Measurements from ENCODE around the gene EGFL8. TPM values are rescaled to one million over a fixed set of nuclear protein-coding genes. Genes with fewer than 3 reads are reported as not detected.

Gene EGFL8
- total and polyA plus RNA-seq, 9 of the 15 experiments (the other 6 are each of a cell fraction or from before 2014, with no cell fraction given): 2.2 to 47.4 (median 14.2) TPM

GRCh38 chr6:32167761-32168262 is 3.4 kb downstream of the EGFL8 start:
- Histone ChIP-seq H3K9ac (ENCODE audit: insufficient read depth in 1 of 2, low read depth in 2 of 2, low read length in 2 of 2) (peak overlapping the region; percentile 53 to 88), H3K27me3 (ENCODE audit: control insufficient read depth in 2 of 2, insufficient read depth in 2 of 2, low read length in 2 of 2) (no peaks in the 10 kb centered on the region), H4K20me1 (replicated peaks; ENCODE audit: control insufficient read depth, insufficient read depth, low read length) (no peaks in the 10 kb centered on the region), H3K4me2 (ENCODE audit: insufficient read depth, low read length) (peak overlapping the region; percentile 65), H3K4me3 (no peak overlapping the region), H3K36me3 (ENCODE audit: control insufficient read depth, insufficient read depth, low read length) (peaks cover 76% of the 10 kb centered on the region), H2AFZ (ENCODE audit: low read depth, low read length) (no peak overlapping the region), H3K9me3 (replicated peaks; ENCODE audit: control insufficient read depth, insufficient read depth, low read depth, low read length) (no peaks in the 10 kb centered on the region), H3K27ac (ENCODE audit: extremely low read depth, low read depth, low read length) (peak overlapping the region; percentile 83), H3K4me1 (replicated peaks in 1 of 2; ENCODE audit: control insufficient read depth in 2 of 2, insufficient read depth in 2 of 2, low read length in 2 of 2) (peaks cover 46 to 51% of the 10 kb centered on the region in 2 experiments), H3K9me1 (ENCODE audit: control insufficient read depth, insufficient read depth, low read length) (no peaks in the 10 kb centered on the region), H3K79me2 (ENCODE audit: control insufficient read depth, insufficient read depth, low read length) (peaks cover 7% of the 10 kb centered on the region)
- WGBS (ENCODE audit: insufficient coverage, low coverage, missing lambda C conversion rate): 0% methylated on average over 6 of the region's 6 CpGs
- ChIA-PET CTCF (ENCODE audit: low intra/inter-chr PET ratio) (no interaction called here), POLR2A (interaction anchor here (0.8 to 2.2 kb wide), 8 partner anchors 9 to 74 kb away, joined by 3 to 25 read pairs (median 4); partner anchors contain the start of genes AGPAT1 and FKBPL)
- DNase-seq (ENCODE audit: extremely low read depth in 1 of 4, low spot score in 3 of 4) (peak; percentile 82 to 97 (median 90)), ATAC-seq (peak; percentile 86), FAIRE-seq (peak; percentile 97)
- intact Hi-C loops (cut with micrococcal nuclease): loop anchor here (2.0 to 5.0 kb wide), 2 partner anchors 27 to 51 kb away; no protein-coding TSS in a partner anchor
- TSS peak; percentile 35 for BruUV-seq (replicated peaks)
- in situ Hi-C loops (cut with MboI): no loop called here
- TF ChIP-seq ERF (CRISPR knock-in tag; IDR thresholded peaks at IDR 0.05) (no peak; the same call in 1 of the 2 replicates), POLR3G (IDR thresholded peaks at IDR 0.05; ENCODE audit: extremely low read depth, insufficient read length, insufficient replicate concordance) (no peak), RFX1 (IDR thresholded peaks at IDR 0.05) (no peak), ZNF668 (CRISPR knock-in tag; IDR thresholded peaks at IDR 0.05) (0 out of 2 replicates have a peak, but pooled peaks have one; percentile 18), PHF21A (IDR thresholded peaks at IDR 0.05; ENCODE audit: borderline replicate concordance, low read depth) (peak; percentile 67; the same call in 1 of the 2 replicates), NFATC3 (IDR thresholded peaks at IDR 0.05) (peak; percentile 95), HOMEZ (CRISPR knock-in tag; IDR thresholded peaks at IDR 0.05) (no peak), KAT2B (IDR thresholded peaks at IDR 0.05; ENCODE audit: low read depth, low read length) (no peak), ILK (tag; IDR thresholded peaks at IDR 0.05; ENCODE audit: borderline replicate concordance, low read depth) (no peak), XRCC3 (IDR thresholded peaks at IDR 0.05) (no peak), SMARCA5 (IDR thresholded peaks at IDR 0.05) (no peak), ZEB2 (IDR thresholded peaks at IDR 0.05) (no peak; the same call in 1 of the 2 replicates), U2AF2 (optimal IDR thresholded peaks at IDR 0.05; ENCODE audit: low read depth, low read length) (no peak), ZNF217 (CRISPR knock-in tag; IDR thresholded peaks at IDR 0.05) (no peak), CBX2 (IDR thresholded peaks at IDR 0.05; ENCODE audit: insufficient read depth, low read length, poor library complexity, severe bottlenecking) (no peak), OTX1 (CRISPR knock-in tag; IDR thresholded peaks at IDR 0.05) (no peak; the same call in 1 of the 2 replicates), WHSC1 (IDR thresholded peaks at IDR 0.05; ENCODE audit: low read length) (no peak), SMAD4 (CRISPR knock-in tag; conservative IDR thresholded peaks at IDR 0.05) (peak; percentile 90), IRF2 (CRISPR knock-in tag; IDR thresholded peaks at IDR 0.05) (no peak), ZNF23 (CRISPR knock-in tag; IDR thresholded peaks at IDR 0.05) (no peak; the same call in 1 of the 2 replicates), NFE2 (IDR thresholded peaks at IDR 0.05; ENCODE audit: low read depth) (peak; percentile 52; the same call in 1 of the 2 replicates), HDAC6 (IDR thresholded peaks at IDR 0.05; ENCODE audit: low read depth, low read length) (no peak), GABPA (tag; conservative IDR thresholded peaks at IDR 0.05; ENCODE audit: low read depth) (peak; percentile 50), ZNF584 (CRISPR knock-in tag; IDR thresholded peaks at IDR 0.05; ENCODE audit: low read depth) (no peak), ZNF785 (CRISPR knock-in tag; IDR thresholded peaks at IDR 0.05) (no peak), TCF7L2 (IDR thresholded peaks at IDR 0.05; ENCODE audit: low read depth, low read length) (no peak)

Measured in K562 (cell line).